Measurements from ENCODE around the gene NDUFAF8. TPM values are rescaled to one million over a fixed set of nuclear protein-coding genes. Genes with fewer than 3 reads are reported as not detected.

NDUFAF8 gene
- total RNA-seq, 1 experiment from 2014 or later, result 102 TPM

DNA sequence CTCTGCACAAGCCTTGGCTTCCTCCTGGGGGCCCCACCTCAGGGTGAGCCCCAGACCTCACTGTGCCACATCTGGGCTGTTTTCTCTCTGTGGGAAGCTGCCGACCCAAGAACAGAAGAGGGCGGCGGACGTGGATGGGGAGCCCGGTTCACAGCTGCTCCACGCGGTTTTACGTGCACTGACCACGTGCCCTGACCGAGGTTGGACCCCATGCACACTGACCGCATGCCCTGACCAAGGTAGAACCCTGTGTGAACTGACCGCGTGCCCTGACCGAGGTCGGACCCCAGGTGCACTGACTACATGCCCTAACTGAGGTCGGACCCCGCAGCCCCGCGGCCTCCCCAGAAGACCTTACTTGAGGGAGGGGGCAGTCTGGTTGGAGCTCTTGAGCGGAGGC lies 36.0 kb upstream of the NDUFAF8 start:
- no peaks in the 10 kb centered on the region for H4K20me1 ChIP-seq (ENCODE audit: insufficient read depth)
- no peaks in the 10 kb centered on the region for H3K79me2 ChIP-seq (ENCODE audit: insufficient read depth, low read length)
- POLR2A ChIA-PET, result no interaction called here
- H3K9me2 ChIP-seq (ENCODE audit: insufficient read depth), result no peaks in the 10 kb centered on the region
- no peak overlapping the region for H2AFZ ChIP-seq (ENCODE audit: low read depth, low read length, poor library complexity, severe bottlenecking)
- no peak overlapping the region for H3K27ac ChIP-seq (ENCODE audit: low read depth, low read length)
- CTCF ChIA-PET, result no interaction called here
- H3K4me2 ChIP-seq (ENCODE audit: low read length), result no peak overlapping the region
- DNase-seq (ENCODE audit: low read depth, low spot score) (no peak), ATAC-seq (no peak)
- H3K9me3 ChIP-seq (ENCODE audit: control insufficient read depth in 1 of 2, insufficient read depth in 1 of 2, low read depth in 1 of 2, low read length in 2 of 2), result no peaks in the 10 kb centered on the region
- intact Hi-C loops (cut with micrococcal nuclease), result no loop called here
- H3K4me1 ChIP-seq (ENCODE audit: control insufficient read depth in 1 of 2, insufficient read depth in 2 of 2, low read length in 2 of 2), result peaks cover 0 to 8% of the 10 kb centered on the region in 2 experiments; a peak in 1 of 4 replicates
- BruUV-seq (replicated peaks), result no TSS peak
- H3K36me3 ChIP-seq (ENCODE audit: control insufficient read depth in 1 of 2, insufficient read depth in 2 of 2, low read length in 2 of 2), result peaks cover 0 to 4% of the 10 kb centered on the region in 2 experiments; a peak in 2 of 4 replicates
- TF ChIP-seq EZH2phosphoT487 (IDR thresholded peaks at IDR 0.05; ENCODE audit: borderline replicate concordance) (no peak), YY1 (IDR thresholded peaks at IDR 0.05; ENCODE audit: extremely low read depth, insufficient replicate concordance, low read depth, low read length) (no peak), REST (IDR thresholded peaks at IDR 0.05; ENCODE audit: low read depth) (no peak), JUND (IDR thresholded peaks at IDR 0.05) (no peak)
- RAD21 ChIA-PET (ENCODE audit: low non-redundant PET in 1 of 2, low total read pairs in 2 of 2, uncharacterized antibody in 2 of 2, unreplicated experiment in 2 of 2), result no interaction called here
- no peaks in the 10 kb centered on the region for H3K27me3 ChIP-seq (ENCODE audit: insufficient read depth, low read length)
- H3K9ac ChIP-seq (ENCODE audit: low read length), result no peak overlapping the region
- H3K4me3 ChIP-seq (replicated peaks in 1 of 2; ENCODE audit: low read depth in 1 of 2, low read length in 2 of 2), result no peak overlapping the region

- ChIA-PET RAD21 (ENCODE audit: low non-redundant PET in 1 of 2, low total read pairs in 2 of 2, uncharacterized antibody in 2 of 2, unreplicated experiment in 2 of 2) (no interaction called here), POLR2A (no interaction called here), CTCF (no interaction called here)
- no peak for ATAC-seq
- no peak overlapping the region for H3K4me3 ChIP-seq (replicated peaks in 1 of 2; ENCODE audit: low read depth in 1 of 2, low read length in 2 of 2)
- H3K79me2 ChIP-seq (ENCODE audit: insufficient read depth, low read length), result no peaks in the 10 kb centered on the region
- H3K9me3 ChIP-seq (ENCODE audit: control insufficient read depth in 1 of 2, insufficient read depth in 1 of 2, low read depth in 1 of 2, low read length in 2 of 2), result no peaks in the 10 kb centered on the region
- no peaks in the 10 kb centered on the region for H4K20me1 ChIP-seq (ENCODE audit: insufficient read depth)
- H3K9me2 ChIP-seq (ENCODE audit: insufficient read depth), result no peaks in the 10 kb centered on the region
- H3K4me2 ChIP-seq (ENCODE audit: low read length), result no peak overlapping the region
- intact Hi-C loops (cut with micrococcal nuclease), result no loop called here
- no peak overlapping the region for H2AFZ ChIP-seq (ENCODE audit: low read depth, low read length, poor library complexity, severe bottlenecking)
- H3K9ac ChIP-seq (ENCODE audit: low read length), result no peak overlapping the region
- H3K36me3 ChIP-seq (ENCODE audit: control insufficient read depth in 1 of 2, insufficient read depth in 2 of 2, low read length in 2 of 2), result peaks cover 0 to 4% of the 10 kb centered on the region in 2 experiments; a peak in 1 of 4 replicates
- DNase-seq (ENCODE audit: low read depth, low spot score), result no peak
- H3K27me3 ChIP-seq (ENCODE audit: insufficient read depth, low read length), result no peaks in the 10 kb centered on the region
- H3K4me1 ChIP-seq (ENCODE audit: control insufficient read depth in 1 of 2, insufficient read depth in 2 of 2, low read length in 2 of 2), result peaks cover 0 to 8% of the 10 kb centered on the region in 2 experiments; a peak in 1 of 4 replicates
- H3K27ac ChIP-seq (ENCODE audit: low read depth, low read length), result no peak overlapping the region
- BruUV-seq (replicated peaks), result no TSS peak
- no peak for TF ChIP-seq CBX3 (IDR thresholded peaks at IDR 0.05; ENCODE audit: low read depth)
- no peak for TF ChIP-seq EZH2phosphoT487 (IDR thresholded peaks at IDR 0.05; ENCODE audit: borderline replicate concordance)
- TF ChIP-seq, protein P1, sequence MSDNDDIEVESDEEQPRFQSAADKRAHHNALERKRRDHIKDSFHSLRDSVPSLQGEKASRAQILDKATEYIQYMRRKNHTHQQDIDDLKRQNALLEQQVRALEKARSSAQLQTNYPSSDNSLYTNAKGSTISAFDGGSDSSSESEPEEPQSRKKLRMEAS (IDR thresholded peaks at IDR 0.05), result no peak
- no peak for TF ChIP-seq ZNF274 (IDR thresholded peaks at IDR 0.05; ENCODE audit: low read depth, low read length)
- no peak for TF ChIP-seq JUND (IDR thresholded peaks at IDR 0.05)
- no peak for TF ChIP-seq CEBPB (IDR thresholded peaks at IDR 0.05; ENCODE audit: low read depth)
- TF ChIP-seq RAD21 (IDR thresholded peaks at IDR 0.05; ENCODE audit: low read depth), result no peak
- no peak for TF ChIP-seq SIN3A (IDR thresholded peaks at IDR 0.05; ENCODE audit: low read depth)
- TF ChIP-seq FOSL1 (IDR thresholded peaks at IDR 0.05; ENCODE audit: low read depth), result no peak
- TF ChIP-seq SP1 (IDR thresholded peaks at IDR 0.05; ENCODE audit: low read depth), result no peak
- TF ChIP-seq POLR2AphosphoS5 (IDR thresholded peaks at IDR 0.05; ENCODE audit: low read depth, low read length), result no peak
- no peak for TF ChIP-seq POLR2A (IDR thresholded peaks at IDR 0.05; ENCODE audit: borderline replicate concordance, extremely low read depth, insufficient read depth, insufficient read length)
- TF ChIP-seq TCF7L2 (IDR thresholded peaks at IDR 0.05; ENCODE audit: borderline replicate concordance, extremely low read depth, insufficient read depth, insufficient read length), result no peak
- TF ChIP-seq REST (IDR thresholded peaks at IDR 0.05; ENCODE audit: low read depth), result no peak
Measured at GRCh38 chr17:81204578-81204977, 34.5 kb upstream of the NDUFAF8 start.

Measured in HCT116 (cell line).